GM12873 (cell line): ENCODE measurements around the gene NDUFB4.

Source experiments
- CTCF ChIP-seq: IDR thresholded peaks from 2 replicates; pipeline ENCODE4 v1.5.1; 2012; ENCODE audit warnings: low read depth, mild to moderate bottlenecking, moderate library complexity, low read length, control low read depth; ENCODE audit not compliant: insufficient read depth; ENCODE audit errors: missing control alignments

NDUFB4 gene

GRCh38 chr3:120648290-120648689, 52.2 kb downstream of the NDUFB4 start:
- TF ChIP-seq CTCF = no peak

GRCh38 chr3:120649830-120650233, 53.7 kb downstream of the NDUFB4 start:
- TF ChIP-seq CTCF = no peak

GRCh38 chr3:120650311-120650710, 54.2 kb downstream of the NDUFB4 start:
- TF ChIP-seq CTCF = no peak
